ENCODE results near the gene NDFIP2. TPM values are rescaled to one million over a fixed set of nuclear protein-coding genes. Genes with fewer than 3 reads are reported as not detected.
A peak's percentile ranks its signal among the peaks of the same experiment; 100 is the strongest.

The NDFIP2 gene
- total RNA-seq, 1 experiment from 2014 or later, result 48.4 TPM

DNA sequence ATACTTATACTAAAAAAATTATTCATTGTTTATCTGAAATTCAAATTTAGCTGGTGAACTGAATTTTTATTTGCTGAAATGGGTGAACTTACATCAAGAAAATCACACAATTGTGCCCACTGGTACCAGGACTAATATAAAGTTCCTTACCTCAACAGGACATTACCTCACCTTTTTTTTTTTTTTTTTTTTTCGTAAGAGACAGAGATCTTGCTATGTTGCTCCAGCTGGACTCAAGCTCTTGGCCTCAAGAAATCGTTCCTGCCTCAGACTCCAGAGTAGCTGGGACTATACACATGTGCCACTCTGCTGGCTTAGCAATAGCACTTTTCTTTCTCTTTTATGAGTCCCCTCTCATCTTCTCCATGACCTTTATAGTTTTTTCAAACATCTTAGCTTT lies 22.5 kb upstream of the NDFIP2 start:
- Histone ChIP-seq H3F3A (ENCODE audit: insufficient read depth, low read depth) (peaks cover 13% of the 10 kb centered on the region; the same call in 1 of the 2 replicates), H3K4me2 (no peak overlapping the region), H3K27me3 (ENCODE audit: insufficient read depth, low read depth) (no peaks in the 10 kb centered on the region), H3K4me3 (no peak overlapping the region), H4K20me1 (ENCODE audit: insufficient read depth) (no peaks in the 10 kb centered on the region), H3K27ac (no peak overlapping the region), H3K79me2 (ENCODE audit: low read depth) (no peaks in the 10 kb centered on the region), H3K9me2 (ENCODE audit: insufficient read depth) (no peaks in the 10 kb centered on the region), H3K36me3 (ENCODE audit: low read depth) (no peaks in the 10 kb centered on the region), H3K9me3 (ENCODE audit: insufficient read depth, low read depth) (no peaks in the 10 kb centered on the region), H3K4me1 (replicated peaks; ENCODE audit: insufficient read depth) (peaks cover 31% of the 10 kb centered on the region), H2AFZ (no peak overlapping the region)
- DNase-seq, result no peak
- no peak for TF ChIP-seq EZH2 (IDR thresholded peaks at IDR 0.05; ENCODE audit: low read depth)
- TF ChIP-seq, protein P1, sequence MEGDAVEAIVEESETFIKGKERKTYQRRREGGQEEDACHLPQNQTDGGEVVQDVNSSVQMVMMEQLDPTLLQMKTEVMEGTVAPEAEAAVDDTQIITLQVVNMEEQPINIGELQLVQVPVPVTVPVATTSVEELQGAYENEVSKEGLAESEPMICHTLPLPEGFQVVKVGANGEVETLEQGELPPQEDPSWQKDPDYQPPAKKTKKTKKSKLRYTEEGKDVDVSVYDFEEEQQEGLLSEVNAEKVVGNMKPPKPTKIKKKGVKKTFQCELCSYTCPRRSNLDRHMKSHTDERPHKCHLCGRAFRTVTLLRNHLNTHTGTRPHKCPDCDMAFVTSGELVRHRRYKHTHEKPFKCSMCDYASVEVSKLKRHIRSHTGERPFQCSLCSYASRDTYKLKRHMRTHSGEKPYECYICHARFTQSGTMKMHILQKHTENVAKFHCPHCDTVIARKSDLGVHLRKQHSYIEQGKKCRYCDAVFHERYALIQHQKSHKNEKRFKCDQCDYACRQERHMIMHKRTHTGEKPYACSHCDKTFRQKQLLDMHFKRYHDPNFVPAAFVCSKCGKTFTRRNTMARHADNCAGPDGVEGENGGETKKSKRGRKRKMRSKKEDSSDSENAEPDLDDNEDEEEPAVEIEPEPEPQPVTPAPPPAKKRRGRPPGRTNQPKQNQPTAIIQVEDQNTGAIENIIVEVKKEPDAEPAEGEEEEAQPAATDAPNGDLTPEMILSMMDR (conservative IDR thresholded peaks at IDR 0.05), result no peak
- POLR2A ChIA-PET (ENCODE audit: unreplicated experiment), result no interaction called here
- CTCF ChIA-PET, result no interaction called here
- no TSS peak for BruUV-seq (replicated peaks)
- intact Hi-C loops (cut with micrococcal nuclease; ENCODE audit: unreplicated experiment), result no loop called here

DNA sequence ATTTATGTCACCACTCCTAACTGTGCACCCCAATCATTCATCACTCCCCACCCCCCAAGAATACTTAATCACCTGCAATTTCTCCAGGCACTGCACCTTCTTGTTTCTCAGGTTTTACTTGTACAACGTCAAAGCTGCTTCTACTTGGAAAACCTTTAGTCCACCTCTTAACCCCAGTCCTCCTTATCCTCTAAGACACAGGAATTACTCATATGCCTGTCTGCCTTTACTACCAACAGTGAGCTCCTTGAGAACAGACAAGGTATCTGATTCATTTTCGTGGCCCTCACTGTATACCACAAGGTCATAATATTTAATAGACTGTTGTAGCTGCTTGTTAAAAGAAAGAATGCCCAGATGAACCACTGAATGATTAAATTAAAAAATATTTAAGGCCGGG lies 21.0 kb upstream of the NDFIP2 start:
- no peaks in the 10 kb centered on the region for H3K36me3 ChIP-seq (ENCODE audit: low read depth)
- no peak overlapping the region for H2AFZ ChIP-seq
- H3K4me2 ChIP-seq, result peak overlapping the region; percentile 47; the same call in 1 of the 2 replicates
- POLR2A ChIA-PET (ENCODE audit: unreplicated experiment), result interaction anchor here (0.6 to 1.1 kb wide), 3 partner anchors 21 to 71 kb away, joined by 3 to 34 read pairs (median 13); partner anchors contain the start of gene NDFIP2
- peaks cover 27% of the 10 kb centered on the region for H3K4me1 ChIP-seq (replicated peaks; ENCODE audit: insufficient read depth)
- no peaks in the 10 kb centered on the region for H3K79me2 ChIP-seq (ENCODE audit: low read depth)
- peak; percentile 21 to 80 for DNase-seq
- BruUV-seq (replicated peaks), result no TSS peak
- H3K9me3 ChIP-seq (ENCODE audit: insufficient read depth, low read depth), result no peaks in the 10 kb centered on the region
- intact Hi-C loops (cut with micrococcal nuclease; ENCODE audit: unreplicated experiment), result no loop called here
- CTCF ChIA-PET, result interaction anchor here (0.7 to 1.2 kb wide), 2 partner anchors 21 to 257 kb away, joined by 3 read pairs; partner anchors contain the start of gene NDFIP2
- H3K27me3 ChIP-seq (ENCODE audit: insufficient read depth, low read depth), result no peaks in the 10 kb centered on the region
- H3F3A ChIP-seq (ENCODE audit: insufficient read depth, low read depth), result peaks cover 13% of the 10 kb centered on the region; the same call in 1 of the 2 replicates
- no peak overlapping the region for H3K4me3 ChIP-seq
- TF ChIP-seq EZH2 (IDR thresholded peaks at IDR 0.05; ENCODE audit: low read depth), result no peak
- TF ChIP-seq, protein P1 (conservative IDR thresholded peaks at IDR 0.05), result no peak
- H3K9me2 ChIP-seq (ENCODE audit: insufficient read depth), result no peaks in the 10 kb centered on the region
- H3K27ac ChIP-seq, result no peak overlapping the region
- no peaks in the 10 kb centered on the region for H4K20me1 ChIP-seq (ENCODE audit: insufficient read depth)

DNA sequence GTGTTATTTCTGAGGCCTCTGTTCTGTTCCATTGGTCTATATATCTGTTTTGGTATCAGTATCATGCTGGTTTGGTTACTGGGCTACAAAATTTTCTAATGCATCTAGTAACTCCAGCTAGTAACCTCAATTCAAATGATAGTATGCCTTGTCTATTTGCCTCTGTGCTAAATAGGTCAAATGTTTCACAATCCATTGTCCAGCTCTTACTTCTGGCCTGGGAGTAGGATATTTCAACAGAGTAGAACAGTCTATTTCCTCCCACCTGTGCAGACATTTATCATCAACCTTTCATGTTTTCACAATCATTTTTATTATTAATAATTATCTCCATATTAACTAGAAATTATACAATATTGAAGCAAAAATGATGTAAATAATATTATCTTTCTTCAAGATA lies 18.1 kb upstream of the NDFIP2 start:
- no peaks in the 10 kb centered on the region for H3K36me3 ChIP-seq (ENCODE audit: low read depth)
- H3K4me1 ChIP-seq (replicated peaks; ENCODE audit: insufficient read depth), result peaks cover 11% of the 10 kb centered on the region
- H3K9me2 ChIP-seq (ENCODE audit: insufficient read depth), result no peaks in the 10 kb centered on the region
- intact Hi-C loops (cut with micrococcal nuclease; ENCODE audit: unreplicated experiment), result no loop called here
- no peaks in the 10 kb centered on the region for H4K20me1 ChIP-seq (ENCODE audit: insufficient read depth)
- TF ChIP-seq EZH2 (IDR thresholded peaks at IDR 0.05; ENCODE audit: low read depth), result no peak
- TF ChIP-seq, protein P1 (conservative IDR thresholded peaks at IDR 0.05), result no peak
- H3K27me3 ChIP-seq (ENCODE audit: insufficient read depth, low read depth), result no peaks in the 10 kb centered on the region
- CTCF ChIA-PET, result no interaction called here
- H3K4me3 ChIP-seq, result no peak overlapping the region
- no TSS peak for BruUV-seq (replicated peaks)
- POLR2A ChIA-PET (ENCODE audit: unreplicated experiment), result no interaction called here
- no peaks in the 10 kb centered on the region for H3K79me2 ChIP-seq (ENCODE audit: low read depth)
- H3K27ac ChIP-seq, result no peak overlapping the region
- no peak for DNase-seq
- no peak overlapping the region for H2AFZ ChIP-seq
- H3K9me3 ChIP-seq (ENCODE audit: insufficient read depth, low read depth), result no peaks in the 10 kb centered on the region
- H3F3A ChIP-seq (ENCODE audit: insufficient read depth, low read depth), result no peaks in the 10 kb centered on the region
- no peak overlapping the region for H3K4me2 ChIP-seq
